Panc1 (cell line): ENCODE results near the gene GTSE1. TPM values are rescaled to one million over a fixed set of nuclear protein-coding genes. Genes with fewer than 3 reads are reported as not detected.

Experiments
- ATAC-seq: fragments of 200-7000 bp; cut with Tn5 transposase; 2 replicates; pipeline ENCODE4 v1.9.1; 2020; ENCODE audit warnings: mild to moderate bottlenecking, moderate library complexity
- BruUV-seq: library from RNA; stranded (reverse); fragments of 400-500 nt; replicated peaks from 2 replicates; lab custom pipeline; 2021; lab: Mats Ljungman, UMichigan
- CTCF ChIA-PET: fragments of 300-600 bp; sonication (Branson Sonifier 250); formaldehyde crosslinking; loops from one replicate; lab custom pipeline; 2022; ENCODE audit warnings: antibody characterized with exemption; lab: Charles Lee
- POLR2A ChIA-PET: fragments of 300-600 bp; sonication (Branson Sonifier 250); formaldehyde crosslinking; loops from one replicate; lab custom pipeline; 2022; ENCODE audit warnings: antibody characterized with exemption; lab: Charles Lee
- DNase-seq: peaks from one replicate; pipeline ENCODE4 v3.0.0-alpha.2; 2010; ENCODE audit warnings: low read depth, low spot score
- H3K27ac ChIP-seq: 2 replicates; pipeline ENCODE4 v1.5.1; 2011; ENCODE audit warnings: mild to moderate bottlenecking, low read length, inconsistent platforms
- H3K27me3 ChIP-seq: fragments of 200-500 bp; sonication (Bioruptor generic); 2 replicates; pipeline ENCODE4 v1.6.0; 2014; ENCODE audit warnings: low read length, inconsistent platforms; ENCODE audit not compliant: control insufficient read depth, insufficient read depth
- H3K36me3 ChIP-seq: fragments of 200-500 bp; sonication (Bioruptor generic); 2 replicates; pipeline ENCODE4 v1.5.1; 2014; ENCODE audit warnings: inconsistent platforms, mild to moderate bottlenecking, low read length, moderate library complexity; ENCODE audit not compliant: control insufficient read depth, insufficient read depth
- H3K4me1 ChIP-seq: 2 replicates; pipeline ENCODE4 v1.5.1; 2011; ENCODE audit warnings: inconsistent platforms, mild to moderate bottlenecking, low read length, moderate library complexity; ENCODE audit not compliant: control insufficient read depth, insufficient read depth
- H3K4me3 ChIP-seq, 2 experiments: 2 replicates each; pipeline ENCODE4 v1.5.1; 2011 to 2012; ENCODE audit warnings: low read depth in 2 of 2, low read length in 2 of 2, mild to moderate bottlenecking in 2 of 2, inconsistent platforms in 1 of 2, moderate library complexity in 1 of 2
- H3K9me3 ChIP-seq: fragments of 200-500 bp; sonication (Bioruptor generic); 2 replicates; pipeline ENCODE4 v1.5.1; 2014; ENCODE audit warnings: low read depth, mild to moderate bottlenecking, inconsistent platforms, low read length, moderate library complexity; ENCODE audit not compliant: control insufficient read depth, insufficient read depth
- POLR2AphosphoS5 ChIP-seq: IDR thresholded peaks from 2 replicates; pipeline ENCODE4 v1.6.1; 2012; ENCODE audit warnings: mild to moderate bottlenecking, low read depth, low read length, moderate library complexity
- SIN3A ChIP-seq: IDR thresholded peaks from 2 replicates; pipeline ENCODE4 v1.6.1; 2012; ENCODE audit warnings: low read depth, mild to moderate bottlenecking, low read length, moderate library complexity, borderline replicate concordance; ENCODE audit not compliant: insufficient read depth
- TCF7L2 ChIP-seq: IDR thresholded peaks from 2 replicates; pipeline ENCODE4 v1.6.1; 2011; ENCODE audit warnings: mild to moderate bottlenecking, low read depth, low read length, inconsistent platforms
- in situ Hi-C: cut with HindIII; loops from 2 replicates; pipeline ENCODE4 v1.10.0; 2016; ENCODE audit warnings: low sequenced_read_pairs, low pct_unique_long_range_greater_than_20kb
- intact Hi-C: fragments of 100-400 bp; cut with micrococcal nuclease; formaldehyde crosslinking; loops from one replicate; pipeline ENCODE4 v1.10.0; 2022; ENCODE audit not compliant: unreplicated experiment
- total RNA-seq: library from RNA; stranded (reverse); gene quantifications from one replicate; pipeline ENCODE4 v1.2.1, GENCODE V29; 2021; ENCODE audit not compliant: unreplicated experiment
- TF ChIP-seq, protein P1 (sequence below), 2 experiments: IDR thresholded peaks; 2 replicates each; pipeline ENCODE4 v1.6.1; 2011 to 2012; ENCODE audit warnings: low read depth in 2 of 2, control low read depth in 1 of 2, low read length in 1 of 2, mild to moderate bottlenecking in 1 of 2, moderate library complexity in 1 of 2; ENCODE audit not compliant: insufficient read depth in 1 of 2
- TF ChIP-seq, protein P2 (sequence below): fragments of 450-650 bp; IDR thresholded peaks from 2 replicates; pipeline ENCODE4 v1.5.1; 2017; ENCODE audit warnings: mild to moderate bottlenecking

GTSE1 gene
- total RNA-seq, 1 experiment from 2014 or later, result 36.2 TPM

DNA sequence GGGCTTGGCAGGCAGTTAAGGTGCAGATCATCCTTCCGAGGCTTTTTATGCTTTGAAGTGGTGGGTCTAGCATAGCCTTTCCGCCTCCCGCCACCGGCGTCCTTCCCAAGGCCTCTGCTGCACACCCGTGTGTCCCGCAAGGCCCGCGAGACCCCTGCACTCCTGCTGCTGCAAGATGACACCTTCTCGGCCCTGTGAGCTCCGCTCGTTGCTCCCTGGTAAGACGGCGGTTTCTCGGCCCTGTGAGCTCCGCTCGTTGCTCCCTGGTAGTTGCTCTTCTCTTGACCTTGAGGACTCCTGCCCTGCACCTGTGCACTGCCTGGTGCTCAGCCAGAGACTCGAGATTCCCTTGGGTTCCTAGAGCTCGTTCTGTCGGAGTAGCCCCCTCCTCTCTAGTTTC is 21.0 kb downstream of the GTSE1 start:
- in situ Hi-C loops, result loop anchor here (25.0 kb wide), 1 partner anchor 305 kb away; no protein-coding TSS in a partner anchor
- ATAC-seq (no peak), DNase-seq (no peak)
- CTCF ChIA-PET, result no interaction called here
- Histone ChIP-seq H3K4me3 (no peak overlapping the region), H3K27ac (no peak overlapping the region), H3K27me3 (no peaks in the 10 kb centered on the region), H3K9me3 (no peaks in the 10 kb centered on the region), H3K36me3 (peaks cover 4% of the 10 kb centered on the region; the same call in 1 of the 2 replicates), H3K4me1 (no peaks in the 10 kb centered on the region)
- POLR2A ChIA-PET, result no interaction called here
- TF ChIP-seq SIN3A (no peak), TCF7L2 (no peak), POLR2AphosphoS5 (no peak)
- TF ChIP-seq, protein P1, sequence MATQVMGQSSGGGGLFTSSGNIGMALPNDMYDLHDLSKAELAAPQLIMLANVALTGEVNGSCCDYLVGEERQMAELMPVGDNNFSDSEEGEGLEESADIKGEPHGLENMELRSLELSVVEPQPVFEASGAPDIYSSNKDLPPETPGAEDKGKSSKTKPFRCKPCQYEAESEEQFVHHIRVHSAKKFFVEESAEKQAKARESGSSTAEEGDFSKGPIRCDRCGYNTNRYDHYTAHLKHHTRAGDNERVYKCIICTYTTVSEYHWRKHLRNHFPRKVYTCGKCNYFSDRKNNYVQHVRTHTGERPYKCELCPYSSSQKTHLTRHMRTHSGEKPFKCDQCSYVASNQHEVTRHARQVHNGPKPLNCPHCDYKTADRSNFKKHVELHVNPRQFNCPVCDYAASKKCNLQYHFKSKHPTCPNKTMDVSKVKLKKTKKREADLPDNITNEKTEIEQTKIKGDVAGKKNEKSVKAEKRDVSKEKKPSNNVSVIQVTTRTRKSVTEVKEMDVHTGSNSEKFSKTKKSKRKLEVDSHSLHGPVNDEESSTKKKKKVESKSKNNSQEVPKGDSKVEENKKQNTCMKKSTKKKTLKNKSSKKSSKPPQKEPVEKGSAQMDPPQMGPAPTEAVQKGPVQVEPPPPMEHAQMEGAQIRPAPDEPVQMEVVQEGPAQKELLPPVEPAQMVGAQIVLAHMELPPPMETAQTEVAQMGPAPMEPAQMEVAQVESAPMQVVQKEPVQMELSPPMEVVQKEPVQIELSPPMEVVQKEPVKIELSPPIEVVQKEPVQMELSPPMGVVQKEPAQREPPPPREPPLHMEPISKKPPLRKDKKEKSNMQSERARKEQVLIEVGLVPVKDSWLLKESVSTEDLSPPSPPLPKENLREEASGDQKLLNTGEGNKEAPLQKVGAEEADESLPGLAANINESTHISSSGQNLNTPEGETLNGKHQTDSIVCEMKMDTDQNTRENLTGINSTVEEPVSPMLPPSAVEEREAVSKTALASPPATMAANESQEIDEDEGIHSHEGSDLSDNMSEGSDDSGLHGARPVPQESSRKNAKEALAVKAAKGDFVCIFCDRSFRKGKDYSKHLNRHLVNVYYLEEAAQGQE (IDR thresholded peaks at IDR 0.05; ENCODE audit: insufficient read depth in 1 of 2, low read depth in 2 of 2, low read length in 1 of 2), result no peak
- TF ChIP-seq, protein P2, sequence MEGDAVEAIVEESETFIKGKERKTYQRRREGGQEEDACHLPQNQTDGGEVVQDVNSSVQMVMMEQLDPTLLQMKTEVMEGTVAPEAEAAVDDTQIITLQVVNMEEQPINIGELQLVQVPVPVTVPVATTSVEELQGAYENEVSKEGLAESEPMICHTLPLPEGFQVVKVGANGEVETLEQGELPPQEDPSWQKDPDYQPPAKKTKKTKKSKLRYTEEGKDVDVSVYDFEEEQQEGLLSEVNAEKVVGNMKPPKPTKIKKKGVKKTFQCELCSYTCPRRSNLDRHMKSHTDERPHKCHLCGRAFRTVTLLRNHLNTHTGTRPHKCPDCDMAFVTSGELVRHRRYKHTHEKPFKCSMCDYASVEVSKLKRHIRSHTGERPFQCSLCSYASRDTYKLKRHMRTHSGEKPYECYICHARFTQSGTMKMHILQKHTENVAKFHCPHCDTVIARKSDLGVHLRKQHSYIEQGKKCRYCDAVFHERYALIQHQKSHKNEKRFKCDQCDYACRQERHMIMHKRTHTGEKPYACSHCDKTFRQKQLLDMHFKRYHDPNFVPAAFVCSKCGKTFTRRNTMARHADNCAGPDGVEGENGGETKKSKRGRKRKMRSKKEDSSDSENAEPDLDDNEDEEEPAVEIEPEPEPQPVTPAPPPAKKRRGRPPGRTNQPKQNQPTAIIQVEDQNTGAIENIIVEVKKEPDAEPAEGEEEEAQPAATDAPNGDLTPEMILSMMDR, result no peak
- BruUV-seq, result no TSS peak
- intact Hi-C loops, result no loop called here

DNA sequence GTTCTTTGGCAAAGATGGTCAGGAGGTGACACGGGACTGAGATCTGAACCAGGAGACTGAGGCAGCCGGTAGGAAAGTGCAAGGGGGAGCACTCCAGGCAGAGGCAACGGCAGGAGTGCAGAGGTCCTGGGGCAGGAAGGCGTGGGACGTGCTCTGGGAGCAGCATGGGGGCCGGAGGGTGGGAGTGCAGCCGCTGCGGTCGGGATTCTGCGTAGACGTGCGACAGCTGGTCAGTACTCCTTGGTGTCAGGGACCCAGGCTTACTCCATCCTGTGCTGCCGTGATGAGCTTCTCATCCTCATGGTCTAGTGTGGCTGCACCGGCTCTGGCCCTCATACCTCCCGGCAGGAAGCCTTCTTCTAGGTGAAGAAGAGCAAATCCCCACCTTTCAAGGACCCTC is 21.9 kb downstream of the GTSE1 start:
- H3K4me3 ChIP-seq, result no peak overlapping the region
- peaks cover 4% of the 10 kb centered on the region; the same call in 1 of the 2 replicates for H3K36me3 ChIP-seq
- BruUV-seq, result no TSS peak
- POLR2A ChIA-PET, result no interaction called here
- no peak for ATAC-seq
- no peaks in the 10 kb centered on the region for H3K27me3 ChIP-seq
- CTCF ChIA-PET, result no interaction called here
- H3K27ac ChIP-seq, result no peak overlapping the region
- H3K4me1 ChIP-seq, result no peaks in the 10 kb centered on the region
- in situ Hi-C loops (loop anchor here (25.0 kb wide), 1 partner anchor 306 kb away; no protein-coding TSS in a partner anchor), intact Hi-C loops (no loop called here)
- H3K9me3 ChIP-seq, result no peaks in the 10 kb centered on the region
- no peak for DNase-seq
- TF ChIP-seq TCF7L2, result no peak
- TF ChIP-seq, protein P1 (IDR thresholded peaks at IDR 0.05; ENCODE audit: insufficient read depth in 1 of 2, low read depth in 2 of 2, low read length in 1 of 2), result no peak
- TF ChIP-seq, protein P2, result no peak
- no peak for TF ChIP-seq POLR2AphosphoS5
- TF ChIP-seq SIN3A, result no peak
